HFFc6 (cell line): ENCODE measurements around the gene C1QL4. TPM values are rescaled to one million over a fixed set of nuclear protein-coding genes. Genes with fewer than 3 reads are reported as not detected.

Source experiments
- DNase-seq: peaks from one replicate; pipeline ENCODE4 v3.0.0-alpha.2; 2018
- H3K27ac Mint-ChIP-seq: 2 replicates; pipeline ENCODE4 v1.8.0; 2020; ENCODE audit warnings: mild to moderate bottlenecking, mixed read lengths
- H3K27me3 Mint-ChIP-seq: 2 replicates; pipeline ENCODE4 v1.8.0; 2021; ENCODE audit warnings: mild to moderate bottlenecking, moderate library complexity, mixed read lengths; ENCODE audit not compliant: insufficient read depth
- H3K36me3 Mint-ChIP-seq: 2 replicates; pipeline ENCODE4 v1.8.0; 2021; ENCODE audit warnings: low read depth, mixed read lengths
- H3K4me1 Mint-ChIP-seq: 2 replicates; pipeline ENCODE4 v1.8.0; 2020; ENCODE audit warnings: low read depth, mixed read lengths
- H3K4me3 Mint-ChIP-seq: 2 replicates; pipeline ENCODE4 v1.8.0; 2020; ENCODE audit warnings: mild to moderate bottlenecking, moderate library complexity, mixed read lengths
- H3K9me3 Mint-ChIP-seq: 2 replicates; pipeline ENCODE4 v1.8.0; 2020; ENCODE audit warnings: mild to moderate bottlenecking, mixed read lengths
- CTCF ChIP-seq: fragments of 200-600 bp; sonication (generic); IDR thresholded peaks from 2 replicates; pipeline ENCODE4 v1.5.0; 2021; ENCODE audit warnings: antibody characterized with exemption, mild to moderate bottlenecking
- total RNA-seq, 6 experiments: library from RNA; stranded (reverse); fragmentation: NEBNext Ultra II Directional; extraction: Animal tissue kit (Norgen Biotek cat#: 25700); gene quantifications; 2 replicates in 1 of 6; 3 replicates in 5 of 6; pipeline ENCODE4 v1.2.3, GENCODE V29; 2021

C1QL4 gene
- total RNA-seq, 6 experiments from 2014 or later: 0.14 to 0.48 (median 0.28) TPM; not detected in 1

GRCh38 chr12:49330631-49331379 lies 6.2 kb downstream of the C1QL4 start:
- no peaks in the 10 kb centered on the region for H3K4me1 Mint-ChIP-seq
- peaks cover 15% of the 10 kb centered on the region for H3K27me3 Mint-ChIP-seq
- no peak overlapping the region for H3K4me3 Mint-ChIP-seq
- H3K9me3 Mint-ChIP-seq: no peaks in the 10 kb centered on the region
- no peak overlapping the region for H3K27ac Mint-ChIP-seq
- no peak for DNase-seq
- peaks cover 9% of the 10 kb centered on the region; the same call in 1 of the 2 replicates for H3K36me3 Mint-ChIP-seq
- TF ChIP-seq CTCF: no peak

DNA sequence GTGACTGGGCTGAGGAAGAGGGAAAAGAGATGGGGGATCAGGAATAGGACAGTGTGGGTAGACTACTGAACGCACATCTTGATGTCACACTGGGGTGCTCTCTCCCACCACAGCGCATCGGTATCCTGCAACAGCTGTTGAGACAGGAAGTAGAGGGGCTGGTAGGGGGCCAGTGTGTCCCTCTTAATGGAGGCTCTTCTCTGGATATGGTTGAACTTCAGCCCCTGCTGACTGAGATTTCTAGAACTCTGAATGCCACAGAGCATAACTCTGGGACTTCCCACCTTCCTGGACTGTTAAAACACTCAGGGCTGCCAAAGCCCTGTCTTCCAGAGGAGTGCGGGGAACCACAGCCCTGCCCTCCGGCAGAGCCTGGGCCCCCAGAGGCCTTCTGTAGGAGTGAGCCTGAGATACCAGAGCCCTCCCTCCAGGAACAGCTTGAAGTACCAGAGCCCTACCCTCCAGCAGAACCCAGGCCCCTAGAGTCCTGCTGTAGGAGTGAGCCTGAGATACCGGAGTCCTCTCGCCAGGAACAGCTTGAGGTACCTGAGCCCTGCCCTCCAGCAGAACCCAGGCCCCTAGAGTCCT lies 6.9 kb downstream of the C1QL4 start:
- no peak overlapping the region for H3K4me3 Mint-ChIP-seq
- DNase-seq: no peak
- peaks cover 8% of the 10 kb centered on the region for H3K27me3 Mint-ChIP-seq
- H3K4me1 Mint-ChIP-seq: no peaks in the 10 kb centered on the region
- no peak overlapping the region; the same call in 1 of the 2 replicates for H3K27ac Mint-ChIP-seq
- H3K9me3 Mint-ChIP-seq: no peaks in the 10 kb centered on the region
- no peak for TF ChIP-seq CTCF
- peaks cover 9% of the 10 kb centered on the region; the same call in 1 of the 2 replicates for H3K36me3 Mint-ChIP-seq

- Mint-ChIP-seq H3K4me1 (peaks cover 7% of the 10 kb centered on the region), H3K9me3 (no peaks in the 10 kb centered on the region), H3K4me3 (no peak overlapping the region), H3K27me3 (peaks cover 7% of the 10 kb centered on the region), H3K36me3 (peaks cover 9% of the 10 kb centered on the region; the same call in 1 of the 2 replicates), H3K27ac (no peak overlapping the region)
- no peak for TF ChIP-seq CTCF
- no peak for DNase-seq
Measured at GRCh38 chr12:49328816-49329215, 8.2 kb downstream of the C1QL4 start.

DNA sequence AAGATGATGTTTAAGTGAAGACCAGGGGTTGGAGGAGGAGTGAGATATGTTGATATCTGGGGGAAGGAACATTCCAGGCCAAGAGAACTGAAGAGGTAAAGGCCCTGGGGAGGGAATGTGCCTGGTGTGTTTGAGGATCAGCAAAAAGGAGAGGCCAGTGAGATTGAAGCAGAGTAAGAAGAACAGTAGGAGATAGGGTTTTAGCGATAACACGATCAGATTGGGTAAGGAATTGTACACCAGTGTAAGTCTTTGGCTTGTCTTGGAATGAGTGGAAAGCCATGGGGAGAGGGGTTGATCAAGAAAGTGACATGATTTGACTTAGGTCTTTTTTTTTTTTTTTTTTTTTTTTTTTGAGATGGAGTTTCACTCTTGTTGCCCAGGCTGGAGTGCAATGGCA lies 9.1 kb downstream of the C1QL4 start:
- H3K9me3 Mint-ChIP-seq: no peaks in the 10 kb centered on the region
- H3K27ac Mint-ChIP-seq: no peak overlapping the region
- H3K36me3 Mint-ChIP-seq: peaks cover 13% of the 10 kb centered on the region; the same call in 1 of the 2 replicates
- no peak for TF ChIP-seq CTCF
- no peak for DNase-seq
- H3K27me3 Mint-ChIP-seq: peaks cover 5% of the 10 kb centered on the region
- peaks cover 17% of the 10 kb centered on the region for H3K4me1 Mint-ChIP-seq
- no peak overlapping the region for H3K4me3 Mint-ChIP-seq

- peaks cover 19% of the 10 kb centered on the region for H3K4me1 Mint-ChIP-seq
- H3K27me3 Mint-ChIP-seq: peaks cover 5% of the 10 kb centered on the region
- H3K9me3 Mint-ChIP-seq: no peaks in the 10 kb centered on the region
- DNase-seq: no peak
- TF ChIP-seq CTCF: no peak
- no peak overlapping the region for H3K4me3 Mint-ChIP-seq
- H3K27ac Mint-ChIP-seq: no peak overlapping the region
- H3K36me3 Mint-ChIP-seq: peaks cover 13% of the 10 kb centered on the region; the same call in 1 of the 2 replicates
Measured at GRCh38 chr12:49327368-49327767, 9.6 kb downstream of the C1QL4 start.
